Brain microvascular endothelial cell (primary cell): ENCODE measurements around the gene ANLN.

ENCODE experiments used
- DNase-seq: peaks from one replicate; pipeline ENCODE4 v3.0.0-alpha.2; 2020
- H3K27ac ChIP-seq: fragments of 250-450 bp; sonication (Bioruptor Pico); 2 replicates; pipeline ENCODE4 v1.5.1; 2020; ENCODE audit warnings: mild to moderate bottlenecking, moderate library complexity
- H3K27me3 ChIP-seq: fragments of 250-450 bp; sonication (Bioruptor Pico); replicated peaks from 2 replicates; pipeline ENCODE4 v1.5.1; 2020; ENCODE audit warnings: mild to moderate bottlenecking
- H3K36me3 ChIP-seq: fragments of 250-450 bp; sonication (Bioruptor Pico); replicated peaks from 2 replicates; pipeline ENCODE4 v1.5.1; 2020; ENCODE audit warnings: mild to moderate bottlenecking
- H3K4me3 ChIP-seq: 2 replicates; pipeline ENCODE4 v1.5.1; 2011; ENCODE audit warnings: low read depth, mild to moderate bottlenecking, control low read depth, low read length, moderate library complexity
- in situ Hi-C: cut with HindIII; loops from 2 replicates; pipeline ENCODE4 v1.10.0; 2017; ENCODE audit warnings: low sequenced_read_pairs, low pct_ligation_motif_present
- TF ChIP-seq, protein P1 (sequence below): IDR thresholded peaks from 2 replicates; pipeline ENCODE4 v1.5.1; 2011; ENCODE audit warnings: low read depth, mild to moderate bottlenecking, moderate library complexity, low read length, control low read depth, inconsistent platforms; ENCODE audit errors: missing control alignments

The ANLN gene

GRCh38 chr7:36420307-36420706 is 30.6 kb downstream of the ANLN start:
- Histone ChIP-seq H3K27ac (no peak overlapping the region), H3K36me3 (peaks cover 12% of the 10 kb centered on the region)
- in situ Hi-C loops = no loop called here

DNA sequence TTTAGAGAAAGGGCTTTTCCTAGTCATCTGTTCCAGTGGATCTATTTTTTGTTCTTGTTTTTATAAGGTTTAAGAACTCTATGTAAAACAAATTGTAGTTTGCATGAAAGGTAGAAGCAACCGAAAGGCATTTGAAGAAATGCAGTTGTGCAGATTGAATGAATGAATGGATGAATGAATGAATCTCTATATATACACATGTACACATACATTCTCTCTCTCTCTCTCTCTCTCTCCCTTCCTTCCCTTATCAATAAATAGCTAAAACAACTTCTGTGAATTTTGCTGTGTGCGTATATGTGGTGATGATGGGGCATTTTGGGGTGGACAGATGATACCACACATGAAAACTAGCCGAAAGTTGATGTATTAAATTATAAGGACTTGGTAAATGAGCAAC is 32.4 kb downstream of the ANLN start:
- DNase-seq = no peak
- TF ChIP-seq, protein P1, sequence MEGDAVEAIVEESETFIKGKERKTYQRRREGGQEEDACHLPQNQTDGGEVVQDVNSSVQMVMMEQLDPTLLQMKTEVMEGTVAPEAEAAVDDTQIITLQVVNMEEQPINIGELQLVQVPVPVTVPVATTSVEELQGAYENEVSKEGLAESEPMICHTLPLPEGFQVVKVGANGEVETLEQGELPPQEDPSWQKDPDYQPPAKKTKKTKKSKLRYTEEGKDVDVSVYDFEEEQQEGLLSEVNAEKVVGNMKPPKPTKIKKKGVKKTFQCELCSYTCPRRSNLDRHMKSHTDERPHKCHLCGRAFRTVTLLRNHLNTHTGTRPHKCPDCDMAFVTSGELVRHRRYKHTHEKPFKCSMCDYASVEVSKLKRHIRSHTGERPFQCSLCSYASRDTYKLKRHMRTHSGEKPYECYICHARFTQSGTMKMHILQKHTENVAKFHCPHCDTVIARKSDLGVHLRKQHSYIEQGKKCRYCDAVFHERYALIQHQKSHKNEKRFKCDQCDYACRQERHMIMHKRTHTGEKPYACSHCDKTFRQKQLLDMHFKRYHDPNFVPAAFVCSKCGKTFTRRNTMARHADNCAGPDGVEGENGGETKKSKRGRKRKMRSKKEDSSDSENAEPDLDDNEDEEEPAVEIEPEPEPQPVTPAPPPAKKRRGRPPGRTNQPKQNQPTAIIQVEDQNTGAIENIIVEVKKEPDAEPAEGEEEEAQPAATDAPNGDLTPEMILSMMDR = no peak
- in situ Hi-C loops = no loop called here
- Histone ChIP-seq H3K4me3 (no peak overlapping the region), H3K27ac (no peak overlapping the region), H3K27me3 (no peaks in the 10 kb centered on the region), H3K36me3 (peaks cover 12% of the 10 kb centered on the region)

More at GRCh38 chr7:36420307-36420706, 30.6 kb downstream of the ANLN start:
- TF ChIP-seq, protein P1 = no peak
- Histone ChIP-seq H3K27me3 (no peaks in the 10 kb centered on the region), H3K4me3 (no peak overlapping the region)
- no peak for DNase-seq

- peaks cover 12% of the 10 kb centered on the region for H3K36me3 ChIP-seq
- in situ Hi-C loops = no loop called here
- TF ChIP-seq, protein P1 = no peak
Observed at GRCh38 chr7:36423633-36424032, 34.0 kb downstream of the ANLN start.

DNA sequence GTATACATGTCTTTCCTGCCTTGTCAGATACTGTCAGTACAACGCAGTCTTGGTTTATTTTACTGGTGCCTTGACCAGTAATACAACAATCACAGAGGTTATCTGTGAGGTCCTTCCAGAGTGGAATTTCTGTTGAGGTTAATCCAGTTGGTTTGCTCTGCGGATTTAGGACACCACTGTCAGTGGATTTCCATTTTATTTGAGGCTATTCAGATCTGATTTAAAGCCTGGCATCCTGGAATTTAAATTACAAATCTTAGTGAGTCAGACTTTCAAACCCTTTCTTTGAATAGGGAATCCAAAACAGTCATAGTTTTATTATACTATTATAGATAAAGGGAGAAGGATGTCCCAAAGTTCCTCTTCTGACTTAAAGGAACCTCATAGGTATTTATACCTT is 40.5 kb downstream of the ANLN start:
- Histone ChIP-seq H3K27me3 (no peaks in the 10 kb centered on the region), H3K4me3 (no peak overlapping the region), H3K27ac (no peak overlapping the region), H3K36me3 (no peaks in the 10 kb centered on the region)
- DNase-seq = no peak
- in situ Hi-C loops = no loop called here
- TF ChIP-seq, protein P1 = no peak

More at GRCh38 chr7:36423633-36424032, 34.0 kb downstream of the ANLN start:
- H3K27ac ChIP-seq = no peak overlapping the region
- DNase-seq = no peak
- H3K4me3 ChIP-seq = no peak overlapping the region
- no peaks in the 10 kb centered on the region for H3K27me3 ChIP-seq

DNA sequence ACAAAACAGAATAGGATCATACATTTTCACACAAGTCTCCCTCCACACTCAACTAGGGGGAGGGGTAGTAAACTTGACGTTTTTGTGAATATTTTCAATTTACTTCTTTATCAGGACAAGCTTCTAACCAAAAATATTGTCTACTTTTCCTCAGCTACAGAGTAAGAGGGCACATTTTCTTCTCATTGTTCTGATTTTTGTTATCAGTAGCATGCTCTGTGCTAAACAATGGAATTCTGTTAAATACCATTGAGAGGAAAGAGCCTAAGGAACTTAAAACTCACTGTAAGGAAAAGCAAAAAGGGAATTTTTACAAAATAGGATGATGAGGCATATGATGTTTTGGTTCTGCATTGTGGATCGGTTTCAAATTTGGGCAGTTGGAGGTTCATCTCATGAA is 41.2 kb downstream of the ANLN start:
- Histone ChIP-seq H3K36me3 (no peaks in the 10 kb centered on the region), H3K27me3 (no peaks in the 10 kb centered on the region), H3K4me3 (no peak overlapping the region), H3K27ac (no peak overlapping the region)
- in situ Hi-C loops = no loop called here
- TF ChIP-seq, protein P1 = no peak
- no peak for DNase-seq

GRCh38 chr7:36438211-36438610 is 48.5 kb downstream of the ANLN start:
- H3K27me3 ChIP-seq = no peaks in the 10 kb centered on the region
- TF ChIP-seq, protein P1 = no peak
- no peaks in the 10 kb centered on the region for H3K36me3 ChIP-seq
- no peak overlapping the region for H3K27ac ChIP-seq
- in situ Hi-C loops = no loop called here
- no peak for DNase-seq
- no peak overlapping the region for H3K4me3 ChIP-seq
